Activated effector memory CD4-positive, alpha-beta T cell treated with Interleukin-2 at 50 U/mL for 16 hours (primary cell): ENCODE measurements around the gene SLC43A2.
"Not testable (repeated sequence)": the region's sequence is repeated elsewhere in the genome, so short reads cannot be mapped to it uniquely, and the experiment has no call there.

Source experiments
- DNase-seq: peaks from one replicate; pipeline ENCODE4 v3.0.0-alpha.2; 2020

The SLC43A2 gene

GRCh38 chr17:1627982-1628855 is at the start of gene SLC43A2:
Gene SLC43A2, minus strand, starts transcription at chr17:1628834. Its CDS starts 960 bp downstream, at chr17:1627874.
- DNase-seq = peak; percentile 65

DNA sequence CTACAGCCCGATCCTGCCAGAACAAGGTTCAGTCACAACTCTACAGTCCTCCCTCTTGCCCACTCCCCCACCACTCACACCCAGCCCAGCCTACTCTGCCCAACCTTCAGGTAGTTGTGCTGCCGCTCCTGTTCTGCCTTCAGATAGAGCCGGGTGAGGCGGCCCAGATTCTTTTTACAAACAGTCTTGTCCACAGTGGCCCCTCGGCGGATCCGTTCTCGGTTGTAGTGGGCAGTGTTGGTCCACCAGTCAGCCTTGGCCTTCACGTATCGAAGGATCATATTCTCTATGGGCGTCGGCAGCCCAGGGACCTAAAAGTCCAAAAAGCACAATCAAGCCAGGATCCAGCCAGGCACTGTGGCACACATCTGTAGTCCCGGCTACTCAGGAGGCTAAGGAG is 47.8 kb upstream of the SLC43A2 start:
- no peak for DNase-seq

- DNase-seq = peak; percentile 32
Observed at GRCh38 chr17:1673041-1673785, 44.6 kb upstream of the SLC43A2 start.

DNA sequence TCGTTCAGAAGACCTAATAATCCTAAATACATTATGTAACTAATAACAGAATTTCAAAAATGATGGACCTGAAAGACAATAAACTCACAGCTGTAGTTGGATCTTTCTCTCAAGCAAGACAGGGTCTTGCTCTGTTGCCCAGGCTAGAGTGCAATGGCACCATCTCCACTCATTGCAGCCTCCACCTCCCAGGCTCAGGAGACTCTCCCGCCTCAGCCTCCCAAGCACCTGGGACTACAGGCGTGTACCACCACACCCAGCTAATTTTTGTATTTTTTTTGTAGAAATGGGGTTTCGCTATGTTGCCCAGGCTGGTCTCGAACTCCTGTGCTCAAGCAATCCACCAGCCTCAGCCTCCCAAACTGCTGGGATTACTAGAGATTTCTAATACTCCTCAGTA is 35.3 kb upstream of the SLC43A2 start:
- not testable (repeated sequence) for DNase-seq

DNA sequence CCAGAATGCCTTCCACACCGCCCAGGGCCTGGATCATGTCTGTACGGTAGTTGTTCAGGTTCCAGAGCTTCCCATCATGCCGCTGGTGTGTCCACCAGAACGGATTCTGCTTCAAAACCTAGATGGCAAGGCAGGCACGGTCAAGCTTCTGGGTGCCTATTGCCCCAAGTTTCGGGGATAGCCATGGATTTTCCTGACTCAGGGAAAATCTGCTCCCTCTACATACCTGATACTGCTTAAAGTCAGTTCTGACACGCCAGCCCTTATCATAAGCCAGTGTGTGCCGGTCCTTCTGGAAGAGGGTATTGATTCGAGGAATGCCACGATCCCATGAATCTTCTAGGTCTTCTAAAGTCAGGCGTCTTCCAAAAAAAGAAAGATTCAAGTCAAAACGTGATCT is 32.4 kb upstream of the SLC43A2 start:
- DNase-seq = no peak

DNA sequence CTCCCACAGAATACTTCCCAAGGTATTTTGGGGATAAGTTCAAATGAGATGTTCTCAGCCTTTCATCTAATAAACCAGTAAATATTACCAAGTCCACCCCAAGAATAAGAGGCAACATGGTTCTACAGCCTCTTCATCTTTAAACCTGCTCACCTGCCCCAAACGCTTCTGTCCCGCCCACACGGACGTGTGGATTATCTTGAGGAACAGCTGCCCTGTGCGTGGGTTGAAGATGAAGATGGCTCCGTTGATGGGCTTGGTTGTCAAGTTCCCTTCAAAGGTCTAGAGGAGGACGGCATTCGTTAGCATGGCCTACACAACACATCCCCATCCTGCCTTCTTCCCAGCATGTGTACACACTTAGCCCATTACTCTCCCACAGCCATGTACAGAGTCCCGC is 29.5 kb upstream of the SLC43A2 start:
- no peak for DNase-seq

GRCh38 chr17:1653735-1654134 is 25.1 kb upstream of the SLC43A2 start:
- no peak for DNase-seq

DNA sequence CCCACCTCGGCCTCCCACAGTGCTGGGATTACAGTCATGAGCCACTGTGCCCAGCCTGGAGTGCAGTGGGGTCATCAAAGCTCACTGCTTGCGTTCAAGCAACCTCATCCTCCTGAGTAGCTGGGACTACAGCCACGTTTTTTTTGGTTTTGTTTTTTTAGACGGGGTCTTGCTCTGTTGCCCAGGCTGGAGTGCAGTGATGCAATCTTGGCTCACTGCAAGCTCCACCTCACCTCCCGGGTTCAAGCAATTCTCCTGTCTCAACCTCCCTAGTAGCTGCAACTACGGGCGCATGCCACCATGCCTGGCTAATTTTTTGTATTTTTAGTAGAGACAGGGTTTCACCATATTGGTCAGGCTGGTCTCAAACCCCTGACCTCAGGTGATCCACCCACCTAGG is 24.2 kb upstream of the SLC43A2 start:
- not testable (repeated sequence) for DNase-seq

DNA sequence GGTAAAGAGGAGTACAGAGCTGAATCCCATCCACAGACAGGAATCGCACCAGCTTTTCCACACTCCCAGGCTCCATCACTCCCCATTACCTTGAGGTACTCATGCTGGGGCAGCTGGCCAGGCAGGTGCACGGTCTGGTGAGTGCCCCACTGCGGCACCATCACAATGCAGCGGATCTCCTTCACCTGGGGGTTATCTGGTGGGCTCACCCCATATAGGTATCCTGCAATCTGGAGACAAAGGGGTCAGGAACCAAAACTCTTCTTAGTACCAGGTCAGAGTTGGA is 22.9 kb upstream of the SLC43A2 start:
- no peak for DNase-seq

DNA sequence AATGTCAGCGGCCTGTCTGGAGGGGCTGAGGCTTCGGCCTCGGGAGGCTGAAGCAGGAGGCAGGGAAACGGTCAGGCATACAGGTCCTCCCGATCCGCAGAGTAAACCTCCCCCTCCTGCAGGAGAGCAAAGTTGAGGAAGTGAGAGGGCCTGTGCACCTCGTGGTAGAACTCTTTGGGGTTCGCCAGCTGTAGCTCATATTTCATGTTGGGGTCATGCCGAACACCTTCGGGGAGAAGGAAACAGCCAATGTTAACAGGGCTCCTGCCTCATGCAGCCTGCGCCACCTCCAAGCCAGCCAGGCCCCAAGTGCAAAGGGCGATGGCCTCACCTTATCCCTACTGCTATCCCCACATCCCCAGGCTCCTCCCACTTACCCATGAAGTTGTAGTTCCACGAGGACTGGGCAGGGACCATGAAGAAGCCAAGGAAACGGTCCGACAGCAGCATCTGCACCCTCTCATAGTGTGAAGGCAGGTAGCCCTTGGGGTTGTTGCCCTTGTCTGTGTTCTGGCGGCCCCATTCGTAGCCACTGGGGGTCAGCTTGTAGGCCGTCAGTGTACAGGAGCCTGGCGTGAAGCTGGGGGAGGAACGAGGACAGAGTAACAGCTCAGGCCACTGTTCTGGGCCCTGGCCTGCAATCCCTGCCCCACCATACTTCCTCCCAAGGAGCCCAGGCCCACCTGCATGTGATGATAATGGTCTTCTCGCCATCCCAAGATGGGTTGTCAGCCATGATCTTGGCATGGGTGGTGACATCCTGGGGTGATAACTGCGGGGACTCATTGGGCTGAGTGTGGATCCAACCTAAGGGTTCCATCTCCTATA is 22.3 kb upstream of the SLC43A2 start:
- DNase-seq = no peak

DNA sequence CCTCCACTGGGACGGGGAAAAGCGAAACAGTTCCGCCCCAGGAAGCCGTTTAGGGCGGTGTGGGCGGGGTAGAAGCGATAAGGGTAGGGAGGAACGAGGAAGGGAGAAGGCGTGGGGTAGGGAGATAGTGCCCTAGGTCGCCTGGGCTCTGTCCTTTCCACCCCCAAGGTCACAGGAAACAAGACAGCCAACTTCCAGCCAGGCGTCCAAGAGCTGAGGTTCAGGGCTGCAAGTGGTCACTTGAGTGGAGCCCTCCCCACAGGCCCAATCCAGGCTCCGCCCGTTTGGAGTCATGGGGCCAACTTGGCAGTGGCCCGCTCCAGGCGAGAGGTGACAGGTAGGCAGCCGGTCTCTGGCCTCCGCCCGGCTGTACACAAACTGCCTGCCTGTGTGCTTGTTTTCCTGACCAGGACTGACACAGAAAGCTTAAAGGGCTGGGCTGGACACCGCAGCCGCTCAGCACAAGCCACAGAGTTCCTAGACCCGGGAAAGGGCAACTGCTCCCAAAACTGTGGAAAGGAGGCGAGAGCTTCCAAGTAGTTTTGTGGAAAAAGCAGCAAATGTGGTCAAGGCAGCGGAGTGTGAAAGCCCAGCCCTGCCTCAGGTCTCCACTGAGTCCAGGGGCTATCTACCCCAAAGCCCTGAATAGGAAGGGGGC is 21.3 kb upstream of the SLC43A2 start, which contains the start of gene RILP:
RILP (minus strand) TSS at position 23 of the 658 bp plus-strand sequence. CDS start 62 bp downstream, outside the sequence.
- DNase-seq = no peak

GRCh38 chr17:1648963-1649843 is 20.6 kb upstream of the SLC43A2 start:
- peak; percentile 90 for DNase-seq

DNA sequence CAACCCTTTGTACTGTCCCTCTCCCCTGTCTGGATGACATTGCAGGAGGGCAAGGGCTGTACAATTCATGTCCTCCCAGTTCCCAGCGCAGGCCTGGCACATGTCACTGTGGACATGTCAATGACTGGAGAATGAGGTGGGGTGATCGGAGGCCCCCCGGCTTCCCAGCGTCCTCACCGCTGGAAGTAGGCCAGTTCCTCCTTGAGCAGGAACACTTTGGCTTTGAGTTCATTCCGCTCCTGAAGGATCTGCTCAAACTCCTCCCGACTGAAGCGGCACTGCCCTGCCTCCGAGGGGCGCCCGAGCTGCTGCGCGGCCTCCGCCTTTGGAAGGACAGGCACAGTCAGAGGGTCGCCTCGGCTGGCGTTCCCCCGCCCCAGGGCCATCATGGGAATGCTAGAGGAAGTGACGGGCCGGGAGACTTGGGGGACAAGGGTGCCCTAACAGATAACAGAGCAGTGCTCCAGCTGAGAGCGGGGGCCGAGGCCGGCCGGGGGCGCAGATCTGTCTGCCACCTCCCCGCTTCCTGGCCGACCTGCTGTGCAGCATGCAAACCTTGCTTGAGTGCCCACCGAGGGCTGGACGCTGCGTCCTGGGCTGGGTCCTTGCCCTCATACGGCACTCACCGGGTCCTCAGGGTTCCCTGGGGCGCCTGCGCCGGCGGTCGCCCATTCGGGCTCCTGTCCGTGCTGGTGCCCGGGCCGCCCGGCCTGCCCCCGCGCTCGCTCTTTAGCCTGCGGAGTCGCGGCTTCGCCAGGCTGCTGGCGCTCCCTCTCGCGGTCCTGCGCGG is 19.7 kb upstream of the SLC43A2 start:
- DNase-seq = no peak

- DNase-seq = no peak
Observed at GRCh38 chr17:1647802-1648171, 19.2 kb upstream of the SLC43A2 start.

GRCh38 chr17:1646199-1646875 is 17.7 kb upstream of the SLC43A2 start:
- no peak for DNase-seq

- DNase-seq = no peak
Observed at GRCh38 chr17:1645207-1646171, 16.9 kb upstream of the SLC43A2 start, which contains the start of gene SCARF1. Gene SCARF1, minus strand, starts transcription at chr17:1645732. Its CDS starts 35 bp downstream, at chr17:1645697.

DNA sequence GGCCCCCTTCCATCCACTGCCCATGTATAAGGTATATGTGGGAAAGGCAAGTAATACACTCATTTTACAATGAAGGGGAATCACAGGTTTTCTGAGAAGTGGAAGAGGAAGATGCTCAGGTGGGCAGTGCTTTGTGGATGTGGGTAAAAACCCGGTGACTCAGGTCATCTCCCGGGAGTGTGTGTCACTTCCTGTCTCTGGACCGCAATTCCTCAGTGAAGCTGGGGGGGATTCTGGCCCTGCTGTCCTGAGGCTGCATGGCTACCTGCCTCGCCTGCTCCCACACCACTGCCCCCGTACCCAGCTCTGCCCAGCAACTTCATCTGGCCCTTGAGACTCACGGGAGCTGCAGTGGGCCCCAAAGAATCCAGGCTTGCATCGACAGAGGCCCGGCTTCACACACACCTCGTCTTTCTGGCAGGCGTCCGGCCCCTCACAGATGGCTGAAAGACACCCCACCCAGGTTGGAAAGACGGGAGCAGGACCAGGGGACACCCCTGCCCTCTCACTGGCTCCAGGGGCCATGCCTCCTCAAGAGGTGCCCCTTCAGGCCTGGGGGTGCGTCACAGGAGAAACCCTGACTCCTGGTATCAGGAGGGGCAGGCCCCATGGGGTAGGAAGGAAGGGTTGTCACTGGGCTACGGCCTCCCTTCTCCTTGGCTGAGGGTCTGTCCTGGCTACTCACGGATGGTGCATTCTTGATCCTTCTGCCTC is 16.0 kb upstream of the SLC43A2 start:
- DNase-seq = no peak

DNA sequence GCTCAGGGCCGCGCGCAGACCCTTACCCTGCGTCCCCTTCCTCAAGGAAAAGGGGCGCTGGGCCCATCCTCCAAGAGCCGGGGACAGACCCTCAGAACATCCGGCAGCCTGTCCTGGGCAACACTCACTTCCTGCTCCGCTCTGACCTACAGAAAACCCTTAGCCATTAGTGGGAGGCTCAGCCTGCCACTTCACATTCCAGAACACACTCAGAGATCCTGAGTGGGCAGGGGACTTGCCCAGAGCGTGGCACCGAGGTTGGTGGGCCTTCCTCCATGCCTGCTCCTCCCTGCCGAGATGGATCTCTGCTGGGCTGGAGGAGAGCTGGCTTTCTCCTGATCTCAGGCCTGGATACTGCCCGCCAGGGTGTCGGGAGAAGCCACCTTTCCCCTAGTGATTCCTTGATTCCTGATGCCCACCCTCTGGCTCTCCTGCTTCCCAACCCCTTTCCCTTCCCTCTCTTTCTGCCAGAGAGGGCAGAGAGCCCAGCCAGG is 15.4 kb upstream of the SLC43A2 start:
- DNase-seq = no peak
